Stimulated activated CD4-positive, alpha-beta T cell treated with anti-CD3 and anti-CD28 coated beads, Interleukin-1b, Interleukin-23, amount 100 ng/mL, for 24 hours (primary cell): Measurements from ENCODE around the gene FAM193B.
A peak's percentile ranks its signal among the peaks of the same experiment; 100 is the strongest.

Experiments
- DNase-seq, 4 experiments: peaks; one replicate each; pipeline ENCODE4 v3.0.0-alpha.2; 2020; ENCODE audit warnings: low read depth in 4 of 4, low spot score in 1 of 4

The FAM193B gene

GRCh38 chr5:177554474-177555111, at the start of gene FAM193B:
FAM193B (minus strand) TSS chr5:177554563; CDS start chr5:177554458, 105 bp downstream.
- peak; percentile 84 to 96 (median 90) for DNase-seq

DNA sequence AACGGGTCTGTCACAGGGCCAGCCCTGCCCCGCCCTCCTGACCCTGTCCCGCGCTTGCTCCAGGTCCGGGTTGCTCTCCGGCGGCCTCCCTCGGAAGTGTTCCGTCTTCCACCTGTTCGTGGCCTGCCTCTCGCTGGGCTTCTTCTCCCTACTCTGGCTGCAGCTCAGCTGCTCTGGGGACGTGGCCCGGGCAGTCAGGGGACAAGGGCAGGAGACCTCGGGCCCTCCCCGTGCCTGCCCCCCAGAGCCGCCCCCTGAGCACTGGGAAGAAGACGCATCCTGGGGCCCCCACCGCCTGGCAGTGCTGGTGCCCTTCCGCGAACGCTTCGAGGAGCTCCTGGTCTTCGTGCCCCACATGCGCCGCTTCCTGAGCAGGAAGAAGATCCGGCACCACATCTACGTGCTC, 49.8 kb upstream of the FAM193B start:
- DNase-seq = no peak

DNA sequence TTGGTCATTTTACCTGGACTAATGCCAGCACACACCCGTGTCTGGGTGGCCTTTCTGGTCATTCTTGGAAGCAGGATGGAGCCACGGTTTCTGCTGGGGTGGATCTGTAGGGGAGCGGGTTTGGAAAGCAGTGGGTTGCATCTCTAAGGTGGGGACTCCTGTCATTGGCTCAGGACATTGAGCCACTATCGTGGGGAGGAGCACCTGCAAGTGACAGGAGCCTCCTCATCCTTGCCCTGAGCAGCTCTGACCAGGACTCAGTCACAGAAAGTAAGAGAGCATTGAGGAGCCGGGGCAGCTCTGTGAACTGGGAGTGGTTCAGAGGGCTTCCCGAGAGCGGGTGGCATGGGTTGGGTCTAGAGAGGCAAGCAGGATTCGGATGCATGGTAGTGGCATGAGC, 49.3 kb upstream of the FAM193B start:
- no peak for DNase-seq

GRCh38 chr5:177602458-177602830, 48.1 kb upstream of the FAM193B start:
- no peak for DNase-seq

DNA sequence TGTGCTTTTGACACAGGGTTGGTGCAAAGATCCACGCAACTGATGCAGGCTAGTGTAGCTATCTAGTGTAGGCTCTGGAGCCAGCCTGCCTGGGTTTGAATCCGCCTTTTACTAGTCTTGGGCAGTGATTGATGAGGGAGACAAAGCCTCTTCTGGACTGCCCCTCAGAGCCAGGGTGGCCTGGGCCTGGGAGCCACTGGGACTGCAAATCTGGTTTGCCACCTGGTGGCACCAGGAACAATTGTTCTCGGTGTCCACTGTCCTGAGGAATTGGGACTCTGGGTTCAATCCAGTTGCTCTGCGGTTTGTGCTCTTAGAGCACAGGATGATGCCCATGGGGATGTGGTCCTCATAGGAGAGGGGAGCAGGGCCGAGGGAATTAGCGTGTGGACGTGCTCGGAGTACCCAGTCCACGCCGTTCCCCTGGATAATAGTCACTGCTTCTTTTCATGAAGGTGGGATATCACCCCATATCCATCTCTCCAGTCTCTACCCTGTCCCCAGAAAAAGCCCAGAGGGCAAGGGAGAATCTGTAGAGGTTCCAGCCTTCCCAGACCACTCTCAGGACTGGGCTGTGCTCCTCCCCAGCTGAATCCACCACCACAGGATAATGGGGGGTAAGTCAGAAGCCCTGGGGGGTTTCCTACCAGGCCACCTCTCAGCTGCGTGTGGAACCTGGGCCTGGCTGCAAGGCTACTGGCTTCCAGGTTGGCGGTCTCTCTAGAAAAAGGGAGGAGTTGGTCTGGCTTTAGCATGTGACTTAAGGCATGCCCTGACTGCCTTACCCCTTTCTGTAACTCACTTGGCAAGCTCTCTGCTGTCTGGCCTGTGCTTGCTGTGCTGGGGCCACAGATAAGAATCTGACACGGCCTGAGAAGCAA, 47.5 kb upstream of the FAM193B start:
- DNase-seq = no peak

- DNase-seq = no peak
Observed at GRCh38 chr5:177601126-177601525, 46.8 kb upstream of the FAM193B start.

GRCh38 chr5:177600508-177601018, 46.2 kb upstream of the FAM193B start:
- DNase-seq = no peak

DNA sequence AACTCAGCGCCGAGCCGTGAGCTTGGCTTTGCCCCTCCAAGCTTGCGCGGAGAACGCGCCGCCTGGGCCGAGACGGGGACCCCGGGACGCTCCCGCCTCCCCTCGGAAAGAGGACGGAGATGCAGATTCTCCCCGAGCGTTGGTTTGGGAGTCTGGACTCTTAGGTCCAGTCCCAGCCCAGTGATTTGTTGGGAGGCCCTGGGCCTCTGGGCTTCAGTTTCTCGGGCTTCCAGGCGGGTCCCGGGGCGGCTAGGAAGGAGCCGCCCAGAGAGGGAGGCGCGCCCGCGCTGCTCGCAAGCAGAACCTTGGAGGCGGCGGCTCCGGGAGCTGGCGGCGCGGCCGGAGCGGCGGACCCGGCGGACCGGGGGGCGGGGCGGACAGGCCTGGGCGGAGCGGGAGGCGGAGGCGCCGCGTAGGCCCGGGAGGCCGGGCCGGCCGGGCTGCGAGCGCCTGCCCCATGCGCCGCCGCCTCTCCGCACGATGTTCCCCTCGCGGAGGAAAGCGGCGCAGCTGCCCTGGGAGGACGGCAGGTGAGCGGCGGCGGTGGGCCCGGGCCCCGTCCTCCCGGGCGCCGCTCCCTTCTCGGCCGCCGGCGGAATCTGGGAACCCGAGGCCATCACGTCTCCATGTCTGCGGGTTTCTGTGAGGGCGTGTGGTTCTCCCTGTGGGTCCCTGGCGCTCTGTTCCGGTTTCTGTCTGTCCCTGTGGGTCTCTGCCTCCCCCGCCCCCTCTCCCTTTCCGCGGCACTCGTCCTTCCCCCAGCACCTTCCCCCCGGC, 45.6 kb upstream of the FAM193B start, which contains the start of gene B4GALT7:
B4GALT7 (plus strand) TSS at position 402 of the 777 bp plus-strand sequence; CDS start at position 481, 79 bp downstream.
- peak; percentile 77 to 92 (median 84) for DNase-seq

- no peak for DNase-seq
Observed at GRCh38 chr5:177598477-177598876, 44.1 kb upstream of the FAM193B start.

DNA sequence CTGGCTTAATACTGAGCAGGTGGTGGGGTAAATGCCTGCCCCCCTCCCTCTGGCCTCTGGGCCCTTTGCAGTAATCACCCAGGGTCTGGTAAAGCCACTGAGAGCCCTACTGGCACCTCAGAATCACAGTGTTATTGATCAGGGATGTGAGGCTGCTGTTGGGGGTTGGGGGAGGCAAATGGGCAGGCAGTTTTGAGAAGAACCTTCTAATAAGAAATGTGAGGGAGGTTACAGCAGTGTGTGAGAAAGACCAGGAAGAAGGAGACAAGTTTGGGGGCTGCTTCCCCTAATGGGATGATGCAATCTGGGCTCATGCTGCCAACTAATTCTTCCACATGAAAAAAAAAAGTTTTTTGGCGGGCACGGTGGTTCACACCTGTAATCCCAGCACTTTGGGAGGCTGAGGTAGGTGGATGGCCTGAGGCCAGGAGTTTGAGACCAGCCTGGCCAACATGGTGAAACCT, 42.4 kb upstream of the FAM193B start:
- DNase-seq = no peak

GRCh38 chr5:177595991-177596774, 41.8 kb upstream of the FAM193B start:
- DNase-seq = no peak

DNA sequence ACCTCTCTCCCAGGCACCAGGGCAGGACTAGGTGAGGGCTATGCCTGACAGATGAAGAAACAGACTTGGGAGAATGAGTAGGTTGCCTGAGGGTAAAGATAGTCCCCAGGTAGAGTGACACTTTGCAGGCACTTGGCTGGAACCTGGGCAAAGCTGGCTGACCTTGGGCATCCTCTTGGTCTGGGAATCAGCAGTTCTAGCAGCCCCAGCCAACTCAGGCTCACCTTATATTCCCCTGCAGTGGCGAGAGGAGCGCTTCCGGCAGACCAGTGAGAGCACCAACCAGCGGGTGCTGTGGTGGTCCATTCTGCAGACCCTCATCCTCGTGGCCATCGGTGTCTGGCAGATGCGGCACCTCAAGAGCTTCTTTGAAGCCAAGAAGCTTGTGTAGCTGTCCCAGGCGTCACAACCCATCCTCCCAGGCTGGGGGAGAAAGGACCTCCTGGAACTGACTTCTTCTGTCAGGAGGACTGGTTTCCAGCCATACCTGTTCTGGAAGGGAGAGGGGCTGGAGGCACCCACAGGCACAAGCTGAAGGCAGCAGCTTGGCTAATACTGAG, 40.7 kb upstream of the FAM193B start:
- no peak for DNase-seq

GRCh38 chr5:177594071-177594470, 39.7 kb upstream of the FAM193B start:
- DNase-seq = no peak

DNA sequence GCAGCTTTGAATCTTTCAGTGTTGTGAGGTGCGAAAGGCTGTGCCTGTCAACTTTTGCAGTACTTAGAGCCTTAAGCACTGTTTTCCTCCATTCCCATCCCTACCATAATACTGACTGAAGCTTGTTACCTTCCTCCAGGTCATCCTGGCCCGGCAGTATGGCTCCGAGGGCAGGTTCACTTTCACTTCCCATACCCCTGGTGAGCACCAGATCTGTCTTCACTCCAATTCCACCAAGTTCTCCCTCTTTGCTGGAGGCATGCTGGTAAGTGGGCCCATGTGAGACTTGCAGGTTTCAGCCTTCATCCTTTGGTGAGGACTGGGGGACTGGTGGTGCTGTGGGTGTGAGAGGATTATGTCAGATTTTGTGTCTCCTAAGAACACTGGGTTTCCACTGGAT, 39.1 kb upstream of the FAM193B start:
- no peak for DNase-seq

GRCh38 chr5:177592905-177593304, 38.5 kb upstream of the FAM193B start:
- DNase-seq = no peak

DNA sequence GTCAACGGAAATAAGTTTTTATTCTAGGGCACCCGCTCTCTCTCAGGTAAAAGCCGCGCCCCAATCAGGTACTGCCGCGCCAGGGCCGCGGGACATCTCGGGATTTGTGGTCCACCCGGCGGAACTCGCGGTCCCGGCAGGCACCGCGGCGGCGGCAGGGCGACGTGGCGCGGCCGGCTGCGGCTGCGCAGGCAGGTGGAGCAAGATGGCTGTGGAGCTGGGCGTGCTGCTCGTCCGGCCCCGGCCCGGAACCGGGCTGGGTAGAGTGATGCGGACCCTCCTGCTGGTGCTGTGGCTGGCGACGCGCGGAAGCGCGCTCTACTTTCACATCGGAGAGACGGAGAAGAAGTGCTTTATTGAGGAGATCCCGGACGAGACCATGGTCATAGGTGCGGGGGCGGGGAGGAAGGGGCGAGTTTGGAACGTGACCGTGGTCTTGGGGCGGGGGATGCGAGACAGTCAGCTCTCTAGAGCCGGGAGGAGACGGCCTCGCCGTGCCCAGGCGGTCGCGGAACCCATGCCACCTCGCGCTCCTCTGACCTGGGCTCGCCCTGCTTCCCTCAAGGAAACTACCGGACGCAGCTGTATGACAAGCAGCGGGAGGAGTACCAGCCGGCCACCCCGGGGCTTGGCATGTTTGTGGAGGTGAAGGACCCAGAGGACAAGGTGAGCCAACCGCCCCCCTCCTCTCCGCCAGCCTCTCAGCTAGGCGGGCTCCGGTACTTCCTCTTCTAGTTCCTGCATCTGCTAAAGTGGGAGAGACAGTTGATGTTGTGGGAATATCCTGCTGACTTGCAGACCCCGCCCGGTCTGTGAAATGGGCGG, 37.9 kb upstream of the FAM193B start, which contains the start of gene TMED9:
TMED9 (plus strand) TSS at position 194 of the 825 bp plus-strand sequence; CDS start at position 206, 12 bp downstream.
- peak; percentile 68 to 80 (median 74) for DNase-seq

DNA sequence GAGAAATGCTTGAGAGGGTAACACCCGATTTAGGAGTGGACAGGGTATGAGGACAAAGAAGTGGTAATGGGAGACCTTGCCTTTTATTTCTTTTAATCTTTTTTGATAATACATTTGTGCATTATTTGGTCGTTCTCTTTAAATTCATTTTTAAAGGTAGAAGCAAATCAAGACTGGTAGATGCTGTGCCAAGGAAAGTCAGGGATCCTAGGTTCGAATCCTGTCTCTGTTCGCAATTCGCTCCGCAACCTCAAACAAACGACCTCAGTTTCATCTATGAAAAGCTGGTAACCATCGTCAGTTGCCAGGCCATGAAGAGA, 37.3 kb upstream of the FAM193B start:
- DNase-seq = no peak

DNA sequence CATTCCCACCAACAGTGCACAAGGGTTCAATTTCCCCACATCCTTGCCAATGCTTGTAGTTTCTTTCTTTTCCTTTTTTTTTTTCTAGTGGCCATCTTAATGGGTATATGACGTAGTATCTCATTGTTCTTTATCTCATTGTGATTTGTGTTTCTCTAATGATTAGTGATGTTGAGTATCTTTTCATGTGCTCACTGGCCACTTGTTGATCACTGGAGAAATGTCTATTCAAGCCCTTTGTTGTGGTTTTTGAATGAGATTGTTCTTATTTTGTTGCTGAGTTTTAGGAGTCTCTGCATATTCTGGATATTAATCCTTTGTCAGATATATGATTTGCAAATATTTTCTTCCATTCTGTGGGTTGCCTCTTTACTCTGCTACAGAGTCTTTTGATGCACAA, 36.0 kb upstream of the FAM193B start:
- DNase-seq = no peak

DNA sequence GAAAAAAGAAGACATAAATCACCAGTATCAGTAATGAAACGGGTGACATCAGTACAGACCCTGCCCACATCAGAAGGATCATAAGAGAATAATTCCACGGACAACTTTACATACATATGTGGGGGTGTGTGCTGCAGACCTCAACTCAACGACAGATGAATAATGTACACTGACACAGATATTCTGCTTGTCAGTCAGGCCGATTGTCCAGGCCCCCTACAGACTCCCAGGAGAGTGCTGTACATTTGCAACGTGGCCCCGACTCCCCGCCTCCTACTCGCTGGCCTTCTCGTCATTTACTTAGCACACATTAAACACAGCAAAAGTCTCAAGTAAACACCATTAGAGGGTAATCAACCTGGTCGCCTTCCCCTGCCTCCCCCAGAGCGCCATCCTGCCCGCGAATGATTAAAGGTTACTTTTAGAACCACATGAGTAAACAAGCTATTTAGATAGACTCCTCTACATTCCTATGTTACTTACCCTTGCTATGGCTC, 34.1 kb upstream of the FAM193B start:
- no peak for DNase-seq
